Activated CD4-positive, alpha-beta T cell treated with anti-CD3 and anti-CD28 coated beads, Interleukin-2, amount 10 ng/mL, durations not matched to agents 7 days and 5 days (primary cell): ENCODE data around the gene AVPR1B. TPM values are rescaled to one million over a fixed set of nuclear protein-coding genes. Genes with fewer than 3 reads are reported as not detected.

ENCODE experiments used
- CTCF ChIA-PET: fragments of 350-600 bp; sonication (Branson Sonifier 250); formaldehyde crosslinking; loops from one replicate; lab custom pipeline; 2021; ENCODE audit warnings: antibody characterized with exemption; lab: Charles Lee
- POLR2A ChIA-PET: fragments of 350-600 bp; sonication (Branson Sonifier 250); formaldehyde crosslinking; loops from one replicate; lab custom pipeline; 2021; ENCODE audit warnings: antibody characterized with exemption; lab: Charles Lee
- DNase-seq: peaks from one replicate; pipeline ENCODE4 v3.0.0-alpha.2; 2020
- H3K27ac Mint-ChIP-seq: one replicate; pipeline ENCODE4 v1.8.0; 2021; ENCODE audit warnings: mild to moderate bottlenecking, moderate library complexity, mixed read lengths
- H3K27me3 Mint-ChIP-seq: one replicate; pipeline ENCODE4 v1.8.0; 2021; ENCODE audit warnings: mixed read lengths
- H3K36me3 Mint-ChIP-seq: one replicate; pipeline ENCODE4 v1.8.0; 2021; ENCODE audit warnings: low read depth, mixed read lengths
- H3K4me1 Mint-ChIP-seq: one replicate; pipeline ENCODE4 v1.8.0; 2021; ENCODE audit warnings: mixed read lengths
- H3K4me3 Mint-ChIP-seq: one replicate; pipeline ENCODE4 v1.8.0; 2021; ENCODE audit warnings: mild to moderate bottlenecking, moderate library complexity, mixed read lengths
- H3K9me3 Mint-ChIP-seq: one replicate; pipeline ENCODE4 v1.8.0; 2021; ENCODE audit warnings: mixed read lengths
- total RNA-seq, 2 experiments: library from RNA; stranded (reverse); gene quantifications; one replicate each; pipeline ENCODE4 v1.2.3, GENCODE V29; 2021

AVPR1B gene, protein sequence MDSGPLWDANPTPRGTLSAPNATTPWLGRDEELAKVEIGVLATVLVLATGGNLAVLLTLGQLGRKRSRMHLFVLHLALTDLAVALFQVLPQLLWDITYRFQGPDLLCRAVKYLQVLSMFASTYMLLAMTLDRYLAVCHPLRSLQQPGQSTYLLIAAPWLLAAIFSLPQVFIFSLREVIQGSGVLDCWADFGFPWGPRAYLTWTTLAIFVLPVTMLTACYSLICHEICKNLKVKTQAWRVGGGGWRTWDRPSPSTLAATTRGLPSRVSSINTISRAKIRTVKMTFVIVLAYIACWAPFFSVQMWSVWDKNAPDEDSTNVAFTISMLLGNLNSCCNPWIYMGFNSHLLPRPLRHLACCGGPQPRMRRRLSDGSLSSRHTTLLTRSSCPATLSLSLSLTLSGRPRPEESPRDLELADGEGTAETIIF
- total RNA-seq: not detected

DNA sequence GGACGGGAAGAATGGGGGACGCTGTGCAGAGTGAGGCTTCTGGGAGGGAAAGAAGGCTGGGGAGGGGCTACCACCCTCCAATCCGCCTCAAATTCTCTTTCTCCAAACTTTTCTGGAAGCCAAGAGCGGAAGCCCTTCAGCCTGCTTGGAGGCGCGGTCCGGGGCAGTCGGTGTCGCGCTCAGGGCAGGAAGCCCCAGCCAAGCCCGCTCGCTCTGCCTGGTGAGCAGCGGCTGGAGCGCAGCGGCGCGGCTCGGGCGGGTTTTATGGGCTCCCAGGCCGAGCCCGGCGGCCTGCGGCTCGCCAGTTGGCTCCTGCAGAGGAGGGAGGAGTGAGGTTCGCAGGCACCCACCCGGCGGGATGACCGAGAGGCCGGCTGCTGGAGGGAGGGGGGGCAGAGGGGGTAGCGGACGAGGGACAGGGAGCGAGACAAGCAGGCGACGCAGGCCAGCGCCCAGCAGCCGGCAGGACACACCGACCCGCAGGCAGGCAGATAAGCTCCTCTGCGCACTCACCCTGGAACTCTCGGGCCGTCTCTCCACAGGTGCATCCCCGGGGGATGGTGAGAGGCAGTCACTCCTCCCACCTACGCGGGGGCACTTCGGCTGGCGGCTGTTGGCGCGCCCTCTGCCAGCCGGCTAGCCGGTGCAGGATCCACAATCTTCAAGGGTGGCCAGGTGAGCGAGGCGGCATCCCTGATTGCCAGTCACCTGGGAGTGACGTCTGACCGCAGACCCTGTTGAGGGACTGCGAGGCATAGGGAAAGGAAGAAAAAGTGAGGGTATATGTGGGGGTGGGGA lies at the start of gene AVPR1B:
TSS of gene AVPR1B (minus strand) at position 238 of the 798 bp plus-strand sequence. CDS start 498 bp downstream, outside the sequence.
- H3K27me3 Mint-ChIP-seq: peaks cover 58% of the 10 kb centered on the region
- H3K9me3 Mint-ChIP-seq: peaks cover 12% of the 10 kb centered on the region
- no peak for DNase-seq
- H3K36me3 Mint-ChIP-seq: peaks cover 3% of the 10 kb centered on the region
- ChIA-PET CTCF (interaction anchor here (0.5 kb wide), 1 partner anchor 403 kb away, joined by 3 read pairs; no protein-coding TSS in a partner anchor), POLR2A (no interaction called here)
- H3K4me1 Mint-ChIP-seq: peaks cover 16% of the 10 kb centered on the region
- H3K4me3 Mint-ChIP-seq: peak within 1 kb of the TSS; percentile 44
- no peak within 1 kb of the TSS for H3K27ac Mint-ChIP-seq

DNA sequence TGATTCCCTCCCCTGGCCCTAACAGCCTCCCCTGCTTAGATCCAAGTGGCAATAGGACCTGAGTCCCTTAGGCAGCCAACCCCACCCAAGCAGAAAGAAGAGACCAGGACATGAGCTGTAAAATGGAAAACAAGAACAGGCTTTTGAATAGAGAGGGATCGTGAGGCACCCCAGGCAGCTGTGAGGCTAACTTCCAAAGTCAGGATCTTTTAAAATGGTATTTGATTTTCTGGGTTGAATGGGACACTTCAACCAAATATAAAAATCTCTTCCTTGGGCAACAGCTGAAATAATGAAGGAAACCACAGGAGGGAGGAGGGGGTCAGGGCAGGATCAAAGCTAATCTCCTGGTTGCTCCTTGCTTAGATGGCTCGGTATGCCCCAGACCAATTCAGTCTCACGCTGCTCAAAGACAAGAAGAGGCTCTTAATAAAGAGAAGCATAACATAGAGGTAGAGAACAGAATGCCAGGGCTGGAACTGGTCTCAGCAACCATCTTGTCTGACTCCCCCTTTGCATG lies 28.6 kb upstream of the AVPR1B start:
- Mint-ChIP-seq H3K36me3 (no peaks in the 10 kb centered on the region), H3K27ac (no peak overlapping the region), H3K4me1 (peaks cover 4% of the 10 kb centered on the region), H3K4me3 (no peak overlapping the region), H3K27me3 (peaks cover 21% of the 10 kb centered on the region), H3K9me3 (no peaks in the 10 kb centered on the region)
- no peak for DNase-seq
- POLR2A ChIA-PET: interaction anchor here (0.6 kb wide), 1 partner anchor 363 kb away, joined by 3 read pairs; no protein-coding TSS in a partner anchor
- CTCF ChIA-PET: no interaction called here

DNA sequence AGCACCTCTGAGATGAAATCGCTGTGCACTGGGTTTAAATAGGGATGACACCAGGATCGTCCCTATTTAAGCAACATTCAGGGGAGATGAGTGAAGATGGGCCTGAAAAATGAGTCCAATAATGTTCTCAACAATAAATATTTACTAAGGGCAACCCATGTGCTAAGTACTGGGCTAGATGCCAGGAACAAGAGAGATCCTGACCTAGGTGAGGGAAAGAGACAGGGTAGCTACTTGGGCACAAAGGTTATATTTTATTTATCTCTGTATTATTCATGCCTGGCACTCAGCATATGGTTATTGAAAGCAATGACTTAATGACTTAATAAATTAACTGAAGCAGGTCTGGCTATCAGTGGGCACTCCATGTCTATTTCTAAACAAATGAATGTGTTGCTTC lies 27.4 kb upstream of the AVPR1B start:
- Mint-ChIP-seq H3K9me3 (no peaks in the 10 kb centered on the region), H3K27ac (no peak overlapping the region), H3K4me3 (no peak overlapping the region), H3K27me3 (peaks cover 28% of the 10 kb centered on the region), H3K4me1 (peaks cover 4% of the 10 kb centered on the region), H3K36me3 (no peaks in the 10 kb centered on the region)
- no peak for DNase-seq
- POLR2A ChIA-PET: no interaction called here
- CTCF ChIA-PET: no interaction called here

DNA sequence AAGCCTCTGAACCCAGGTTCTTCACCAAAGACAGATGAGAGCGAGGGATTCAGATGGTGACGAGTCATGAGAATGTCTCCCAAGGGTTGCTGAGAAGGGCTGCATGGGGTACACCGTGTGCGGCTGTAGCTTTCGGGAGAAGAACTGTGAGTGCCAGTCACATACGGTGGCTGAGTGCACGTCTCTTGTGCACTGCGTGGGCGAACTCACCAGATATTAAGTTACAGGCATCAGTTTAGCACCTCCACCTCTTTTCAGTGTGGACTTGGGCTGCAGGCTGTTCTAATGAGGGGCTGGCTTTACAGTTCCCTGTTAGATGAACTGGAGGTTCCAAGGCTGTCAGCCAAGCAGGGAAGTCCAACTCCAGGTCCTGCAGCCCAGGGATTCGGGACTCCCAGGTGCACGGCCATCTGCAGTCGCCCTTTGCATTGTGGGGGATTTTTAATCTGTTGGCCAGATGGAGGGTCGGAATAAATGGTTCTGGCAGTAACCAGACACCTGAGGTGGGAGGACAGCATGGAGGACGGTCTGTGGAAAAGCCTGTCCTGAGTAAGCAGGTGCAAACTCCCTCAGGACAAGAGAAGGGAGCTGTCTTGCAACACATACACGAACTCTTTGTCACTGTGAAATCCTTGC lies 26.5 kb upstream of the AVPR1B start:
- H3K9me3 Mint-ChIP-seq: no peaks in the 10 kb centered on the region
- ChIA-PET POLR2A (no interaction called here), CTCF (interaction anchor here (0.7 to 1.5 kb wide), 2 partner anchors 9 to 181 kb away, joined by 3 to 4 read pairs; no protein-coding TSS in a partner anchor)
- H3K4me3 Mint-ChIP-seq: no peak overlapping the region
- no peak for DNase-seq
- no peaks in the 10 kb centered on the region for H3K36me3 Mint-ChIP-seq
- H3K27ac Mint-ChIP-seq: no peak overlapping the region
- peaks cover 33% of the 10 kb centered on the region for H3K27me3 Mint-ChIP-seq
- H3K4me1 Mint-ChIP-seq: peaks cover 4% of the 10 kb centered on the region

DNA sequence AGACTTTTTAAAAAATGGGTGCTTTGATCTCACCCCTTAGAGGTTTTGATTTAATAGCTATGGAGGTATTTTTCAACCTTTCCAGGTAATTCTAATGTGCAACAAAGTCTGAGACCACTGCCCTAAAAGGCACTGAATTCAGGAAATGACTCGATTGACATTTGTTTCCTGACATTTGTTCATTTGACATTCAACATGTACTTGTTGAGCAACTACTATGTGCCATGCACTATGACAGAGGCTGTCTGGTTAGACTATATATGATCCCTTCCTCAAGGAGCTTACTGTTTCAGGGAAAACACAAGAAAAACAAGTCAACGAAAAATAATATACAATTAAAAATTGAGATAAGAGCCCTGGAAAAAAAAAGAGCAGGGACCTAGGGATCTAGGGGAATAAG lies 25.6 kb upstream of the AVPR1B start:
- H3K9me3 Mint-ChIP-seq: no peaks in the 10 kb centered on the region
- ChIA-PET POLR2A (no interaction called here), CTCF (interaction anchor here (0.7 to 1.5 kb wide), 2 partner anchors 8 to 180 kb away, joined by 3 to 4 read pairs; no protein-coding TSS in a partner anchor)
- H3K36me3 Mint-ChIP-seq: no peaks in the 10 kb centered on the region
- no peak overlapping the region for H3K4me3 Mint-ChIP-seq
- H3K4me1 Mint-ChIP-seq: peaks cover 4% of the 10 kb centered on the region
- peaks cover 41% of the 10 kb centered on the region for H3K27me3 Mint-ChIP-seq
- no peak for DNase-seq
- H3K27ac Mint-ChIP-seq: no peak overlapping the region

DNA sequence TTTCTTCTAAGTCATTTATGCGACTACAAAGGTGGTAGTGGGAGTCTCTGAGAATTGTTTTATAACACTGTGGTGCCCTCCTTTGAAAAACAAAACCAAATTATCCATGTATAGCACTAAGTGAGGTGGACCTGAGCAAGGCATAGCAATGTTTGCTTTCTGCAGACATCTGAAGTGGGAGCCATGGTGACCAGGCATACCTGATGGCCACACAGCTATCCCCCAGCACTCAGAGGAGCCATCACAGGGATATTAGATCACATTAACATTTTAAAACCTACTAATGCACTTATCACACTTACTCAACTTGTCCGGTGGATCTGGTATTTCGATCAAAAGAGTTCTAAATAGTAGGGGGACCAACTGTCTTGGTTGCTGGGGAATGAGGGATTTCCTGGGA lies 24.8 kb upstream of the AVPR1B start:
- Mint-ChIP-seq H3K9me3 (no peaks in the 10 kb centered on the region), H3K27me3 (peaks cover 45% of the 10 kb centered on the region), H3K27ac (no peak overlapping the region), H3K4me1 (peaks cover 4% of the 10 kb centered on the region), H3K4me3 (no peak overlapping the region), H3K36me3 (no peaks in the 10 kb centered on the region)
- POLR2A ChIA-PET: no interaction called here
- no peak for DNase-seq
- CTCF ChIA-PET: interaction anchor here (1.5 kb wide), 1 partner anchor 8 kb away, joined by 3 read pairs; no protein-coding TSS in a partner anchor

DNA sequence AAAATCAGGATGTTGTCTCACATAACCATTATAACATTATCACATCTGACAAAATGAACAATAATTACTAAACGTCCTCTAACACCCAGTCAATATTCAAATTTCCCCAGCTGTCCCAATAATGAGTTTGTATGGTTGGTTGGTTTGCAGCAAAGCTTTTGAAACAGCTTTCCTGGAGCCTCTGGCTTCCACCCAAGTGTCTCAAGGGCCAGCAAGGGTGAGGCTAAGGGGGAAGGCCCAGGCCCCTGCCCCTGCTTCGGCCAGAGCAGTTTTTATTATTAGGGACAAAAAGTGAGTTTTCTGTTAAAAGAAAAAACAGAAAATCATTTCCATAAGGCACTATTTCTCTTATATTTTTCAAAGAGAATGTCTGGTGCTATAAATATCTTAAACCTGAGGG lies 19.1 kb upstream of the AVPR1B start:
- H3K36me3 Mint-ChIP-seq: no peaks in the 10 kb centered on the region
- H3K27me3 Mint-ChIP-seq: peaks cover 27% of the 10 kb centered on the region
- H3K4me1 Mint-ChIP-seq: no peaks in the 10 kb centered on the region
- no peak for DNase-seq
- H3K9me3 Mint-ChIP-seq: no peaks in the 10 kb centered on the region
- no peak overlapping the region for H3K27ac Mint-ChIP-seq
- H3K4me3 Mint-ChIP-seq: no peak overlapping the region
- POLR2A ChIA-PET: no interaction called here
- CTCF ChIA-PET: interaction anchor here (1.2 kb wide), 1 partner anchor 344 kb away, joined by 4 read pairs; no protein-coding TSS in a partner anchor

DNA sequence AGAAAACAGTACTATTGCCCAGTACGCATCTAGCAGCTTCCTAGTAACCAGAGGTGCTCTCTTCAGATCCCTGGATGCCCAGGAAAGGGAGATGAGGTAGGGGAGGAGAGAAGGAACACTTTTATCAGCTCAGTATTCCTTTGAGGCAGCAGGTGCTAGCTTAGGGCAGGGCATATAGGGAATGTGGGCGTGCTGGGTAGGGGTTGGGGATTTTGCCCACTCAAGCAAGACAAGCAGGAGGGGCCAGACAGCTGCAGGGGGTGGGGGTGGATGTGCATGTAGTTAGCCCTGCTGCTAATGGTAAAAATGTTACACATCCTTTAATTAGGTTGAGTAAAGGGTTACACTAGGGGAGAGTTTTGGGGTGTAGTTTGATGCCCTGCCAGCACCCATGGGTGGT lies 18.1 kb upstream of the AVPR1B start:
- Mint-ChIP-seq H3K27me3 (peaks cover 20% of the 10 kb centered on the region), H3K4me3 (no peak overlapping the region), H3K9me3 (no peaks in the 10 kb centered on the region), H3K36me3 (no peaks in the 10 kb centered on the region), H3K27ac (no peak overlapping the region), H3K4me1 (no peaks in the 10 kb centered on the region)
- ChIA-PET CTCF (interaction anchor here (0.6 to 1.2 kb wide), 2 partner anchors 9 to 343 kb away, joined by 3 to 4 read pairs; no protein-coding TSS in a partner anchor), POLR2A (no interaction called here)
- DNase-seq: no peak

DNA sequence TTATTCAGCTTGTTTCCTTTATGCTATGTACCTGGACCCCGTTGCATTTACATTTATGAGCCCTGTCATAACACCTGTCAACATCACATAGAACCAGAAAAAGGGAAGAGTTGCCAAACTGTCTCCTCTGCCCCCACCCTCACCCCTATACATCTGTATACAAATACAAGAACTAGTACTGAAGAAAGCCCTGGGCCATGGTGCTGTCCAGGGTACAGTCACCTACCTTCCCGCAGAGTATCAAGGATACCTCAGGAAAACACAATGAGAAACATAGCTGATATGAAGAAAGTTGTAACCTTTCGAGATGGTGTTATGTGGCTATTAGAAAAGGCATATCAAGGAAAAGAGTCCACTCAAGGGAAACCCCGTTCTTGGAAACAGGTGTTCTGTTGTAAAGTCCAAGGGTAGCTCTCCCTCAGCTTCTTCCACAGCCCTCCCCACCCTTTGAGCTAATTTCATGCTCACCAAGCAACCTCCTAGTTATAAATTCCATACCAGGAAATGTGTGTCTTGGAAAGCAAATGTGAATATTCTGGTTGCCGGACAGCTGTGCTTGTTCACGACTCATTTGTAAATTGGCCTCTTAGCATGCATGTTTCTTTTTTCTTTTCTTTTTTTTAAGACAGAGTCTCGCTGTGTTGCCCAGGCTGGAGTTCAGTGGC lies 16.7 kb upstream of the AVPR1B start:
- ChIA-PET CTCF (interaction anchor here (0.7 to 1.0 kb wide), 2 partner anchors 9 to 385 kb away, joined by 3 read pairs; no protein-coding TSS in a partner anchor), POLR2A (no interaction called here)
- no peak overlapping the region for H3K27ac Mint-ChIP-seq
- no peaks in the 10 kb centered on the region for H3K9me3 Mint-ChIP-seq
- no peaks in the 10 kb centered on the region for H3K36me3 Mint-ChIP-seq
- H3K27me3 Mint-ChIP-seq: peaks cover 14% of the 10 kb centered on the region
- no peak overlapping the region for H3K4me3 Mint-ChIP-seq
- DNase-seq: no peak
- H3K4me1 Mint-ChIP-seq: no peaks in the 10 kb centered on the region

DNA sequence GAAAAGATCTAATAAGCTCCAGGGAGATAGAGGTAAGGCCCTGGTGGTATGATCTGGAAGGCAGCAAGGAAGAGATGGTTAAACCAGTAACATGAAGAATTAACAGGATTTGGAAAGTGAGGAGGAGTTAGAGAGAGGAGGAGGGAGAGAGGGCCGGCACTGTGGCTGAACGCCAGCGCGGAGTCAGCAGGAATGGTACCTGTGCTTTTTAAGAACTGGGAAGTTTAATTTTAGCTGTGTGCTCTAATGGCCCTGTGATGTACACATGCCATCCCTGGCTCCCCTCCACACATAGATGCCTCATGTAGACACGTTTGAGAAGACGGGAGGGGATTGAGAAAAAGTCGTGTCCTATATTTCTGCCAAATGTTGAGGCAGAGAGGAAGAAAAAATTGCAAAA lies 13.8 kb upstream of the AVPR1B start:
- ChIA-PET CTCF (interaction anchor here (0.6 kb wide), 1 partner anchor 960 kb away, joined by 3 read pairs; no protein-coding TSS in a partner anchor), POLR2A (no interaction called here)
- no peak overlapping the region for H3K27ac Mint-ChIP-seq
- peaks cover 8% of the 10 kb centered on the region for H3K27me3 Mint-ChIP-seq
- DNase-seq: no peak
- no peak overlapping the region for H3K4me3 Mint-ChIP-seq
- H3K4me1 Mint-ChIP-seq: no peaks in the 10 kb centered on the region
- no peaks in the 10 kb centered on the region for H3K9me3 Mint-ChIP-seq
- no peaks in the 10 kb centered on the region for H3K36me3 Mint-ChIP-seq

DNA sequence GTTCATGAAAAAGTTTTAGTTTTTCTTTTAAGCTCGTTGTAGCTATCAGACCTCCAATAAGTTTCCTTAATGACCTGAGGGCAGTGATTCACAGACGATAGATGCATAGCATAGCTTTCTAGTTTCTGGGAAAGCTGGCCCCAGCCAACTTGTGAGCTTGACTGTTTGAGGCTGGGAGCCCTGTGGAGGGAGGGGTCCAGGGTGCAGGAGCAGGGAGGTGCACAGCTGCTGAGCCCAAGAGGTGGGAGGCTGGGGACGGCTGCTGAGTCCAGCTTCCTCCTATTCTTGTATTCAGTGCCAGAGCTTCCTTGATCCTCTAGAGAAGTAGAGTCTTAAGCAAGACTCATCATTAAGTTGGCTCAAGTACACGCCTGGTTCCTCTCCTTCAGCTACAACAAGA lies 11.0 kb upstream of the AVPR1B start:
- ChIA-PET POLR2A (no interaction called here), CTCF (interaction anchor here (1.5 kb wide), 1 partner anchor 11 kb away, joined by 3 read pairs; no protein-coding TSS in a partner anchor)
- no peaks in the 10 kb centered on the region for H3K4me1 Mint-ChIP-seq
- DNase-seq: no peak
- peaks cover 24% of the 10 kb centered on the region for H3K27me3 Mint-ChIP-seq
- H3K9me3 Mint-ChIP-seq: no peaks in the 10 kb centered on the region
- H3K27ac Mint-ChIP-seq: no peak overlapping the region
- no peak overlapping the region for H3K4me3 Mint-ChIP-seq
- no peaks in the 10 kb centered on the region for H3K36me3 Mint-ChIP-seq

DNA sequence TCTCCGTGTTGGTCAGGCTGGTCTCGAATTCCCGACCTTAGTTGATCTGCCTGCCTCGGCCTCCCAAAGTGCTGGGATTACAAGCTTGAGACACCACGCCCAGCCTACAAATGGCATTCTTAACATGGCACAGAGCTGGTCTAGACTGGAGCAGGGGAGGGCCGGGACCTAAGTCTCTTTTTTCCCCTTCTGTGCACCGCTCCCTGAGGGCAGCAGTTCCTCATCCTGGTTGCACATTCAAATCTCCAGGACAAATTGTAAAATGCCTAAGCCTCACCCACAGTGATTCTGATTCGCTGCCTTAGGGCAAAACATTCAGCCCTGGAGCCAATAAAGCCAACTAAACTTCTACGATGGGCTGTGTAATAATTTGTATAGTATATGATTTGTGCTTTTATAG lies 10.1 kb upstream of the AVPR1B start:
- DNase-seq: no peak
- Mint-ChIP-seq H3K4me3 (no peak overlapping the region), H3K9me3 (peaks cover 3% of the 10 kb centered on the region), H3K27ac (no peak overlapping the region), H3K27me3 (peaks cover 28% of the 10 kb centered on the region), H3K36me3 (no peaks in the 10 kb centered on the region), H3K4me1 (no peaks in the 10 kb centered on the region)
- ChIA-PET POLR2A (no interaction called here), CTCF (interaction anchor here (0.7 to 1.5 kb wide), 2 partner anchors 12 to 950 kb away, joined by 3 to 5 read pairs; no protein-coding TSS in a partner anchor)
